Dedifferentiated amniotic fluid mesenchymal stem cell (primary cell): ENCODE measurements around the gene GNAS.
"Not testable (repeated sequence)": the region's sequence is repeated elsewhere in the genome, so short reads cannot be mapped to it uniquely, and the experiment has no call there.

ENCODE experiments used
- DNase-seq: peaks from one replicate; pipeline ENCODE4 v3.0.0-alpha.2; 2016; ENCODE audit errors: extremely low spot score

The GNAS gene

DNA sequence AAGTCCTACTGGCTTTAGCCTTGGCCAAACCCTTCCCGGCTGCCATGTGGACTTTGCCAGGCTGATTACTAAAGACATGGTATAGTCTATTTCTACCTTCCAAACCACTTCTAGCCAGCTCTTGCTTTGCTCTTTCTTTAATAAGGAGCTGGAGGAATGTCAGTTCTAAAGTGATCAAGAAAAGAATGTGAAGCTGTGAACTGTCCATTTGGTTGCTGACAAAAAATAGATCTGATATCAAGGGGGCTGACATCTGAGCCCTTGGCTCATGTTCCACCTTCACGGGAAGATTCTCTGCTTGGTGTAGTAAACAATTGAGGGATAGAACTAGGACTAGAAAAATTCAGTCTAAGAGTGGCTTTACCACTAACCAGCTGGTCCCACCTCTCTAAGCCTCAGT, 24.4 kb upstream of the GNAS start:
- DNase-seq: no peak

DNA sequence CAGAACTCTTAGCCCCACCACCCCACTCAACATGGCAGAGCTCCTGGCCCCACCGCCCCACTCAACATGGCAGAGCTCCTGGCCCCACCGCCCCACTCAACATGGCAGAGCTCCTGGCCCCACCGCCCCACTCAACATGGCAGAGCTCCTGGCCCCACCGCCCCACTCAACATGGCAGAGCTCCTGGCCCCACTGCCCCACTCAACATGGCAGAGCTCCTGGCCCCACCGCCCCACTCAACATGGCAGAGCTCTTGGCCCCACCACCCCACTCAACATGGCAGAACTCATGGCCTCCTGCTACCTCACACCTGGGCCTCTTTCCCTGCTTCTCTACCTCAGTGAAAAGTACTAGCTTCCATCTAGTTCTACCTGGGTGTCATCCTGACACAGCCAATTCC, 23.7 kb upstream of the GNAS start:
- DNase-seq: not testable (repeated sequence)

DNA sequence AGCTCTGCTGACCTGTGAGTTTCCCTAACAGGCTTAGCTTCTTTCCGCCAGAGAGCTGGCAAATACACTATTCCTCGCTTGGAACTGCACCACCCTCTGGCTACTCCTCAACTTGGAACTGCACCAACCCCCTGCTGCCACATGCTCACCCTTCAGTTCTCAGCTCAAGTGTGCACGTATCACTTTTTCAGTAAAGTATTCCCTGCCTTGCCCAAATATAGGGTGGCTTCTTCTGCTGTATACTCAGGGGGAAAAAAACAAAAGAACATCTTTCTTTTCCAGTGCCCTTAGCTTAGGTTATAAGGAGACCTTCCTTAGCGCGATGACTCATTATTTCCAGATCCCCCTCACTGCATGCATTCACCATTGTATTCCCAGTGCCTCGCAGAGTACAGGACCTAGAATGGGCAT, 23.0 kb upstream of the GNAS start:
- DNase-seq: no peak

DNA sequence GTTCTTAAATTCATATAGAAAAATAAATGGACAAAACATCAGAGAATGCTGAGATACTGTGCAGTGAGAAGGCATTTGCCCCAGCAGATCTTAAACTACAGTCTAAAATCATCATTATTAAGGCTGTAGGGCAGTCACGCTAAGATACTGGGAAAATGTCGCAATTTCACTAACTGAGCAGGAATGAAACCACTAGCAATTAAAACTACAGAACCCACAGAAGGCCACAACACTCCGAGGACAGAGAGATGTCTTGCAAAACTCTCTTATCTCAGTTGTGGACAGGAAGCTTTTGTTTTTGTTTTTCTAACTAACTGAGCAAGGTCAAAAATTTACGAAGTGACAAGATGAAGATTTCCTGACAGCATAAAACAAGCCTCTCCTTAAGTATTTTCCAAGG, 20.1 kb upstream of the GNAS start:
- no peak for DNase-seq

DNA sequence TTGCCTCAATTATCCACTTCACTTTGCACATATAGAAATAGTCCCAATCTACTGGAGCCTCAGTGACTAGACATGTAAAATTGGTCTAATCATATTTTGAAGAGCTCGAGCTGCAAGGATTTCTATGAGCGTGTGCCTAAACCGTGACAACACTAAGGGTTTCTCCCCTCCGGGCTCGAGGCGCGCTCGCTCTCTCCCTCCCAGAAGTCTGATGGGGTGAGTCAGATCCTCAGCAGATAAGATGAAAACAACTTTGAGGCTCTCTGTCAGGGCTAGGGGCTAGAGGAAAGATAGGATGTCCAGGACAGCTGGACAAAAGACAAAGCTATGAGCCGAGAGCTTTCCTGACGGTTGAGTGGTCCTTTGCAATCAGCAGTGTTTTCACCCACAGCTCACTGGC, 18.6 kb upstream of the GNAS start:
- no peak for DNase-seq

DNA sequence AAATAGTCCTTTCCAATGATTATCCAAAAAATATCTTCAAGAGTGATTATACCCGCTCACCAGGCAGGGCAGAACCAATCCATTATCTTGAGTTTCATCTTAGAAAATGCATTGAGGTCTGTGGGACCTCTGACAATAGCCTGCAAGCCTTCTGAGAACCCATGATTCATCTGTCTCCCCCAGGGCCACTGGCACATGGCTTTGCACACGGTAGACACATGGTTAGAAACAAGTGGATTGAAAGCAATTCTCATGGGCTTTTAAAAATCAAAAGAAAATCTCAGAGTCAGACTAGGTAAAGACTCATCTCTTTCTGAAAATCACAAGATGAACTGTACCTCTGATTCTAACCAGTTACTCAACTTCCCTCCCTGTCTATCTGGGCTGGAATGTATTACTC, 17.3 kb upstream of the GNAS start:
- no peak for DNase-seq

DNA sequence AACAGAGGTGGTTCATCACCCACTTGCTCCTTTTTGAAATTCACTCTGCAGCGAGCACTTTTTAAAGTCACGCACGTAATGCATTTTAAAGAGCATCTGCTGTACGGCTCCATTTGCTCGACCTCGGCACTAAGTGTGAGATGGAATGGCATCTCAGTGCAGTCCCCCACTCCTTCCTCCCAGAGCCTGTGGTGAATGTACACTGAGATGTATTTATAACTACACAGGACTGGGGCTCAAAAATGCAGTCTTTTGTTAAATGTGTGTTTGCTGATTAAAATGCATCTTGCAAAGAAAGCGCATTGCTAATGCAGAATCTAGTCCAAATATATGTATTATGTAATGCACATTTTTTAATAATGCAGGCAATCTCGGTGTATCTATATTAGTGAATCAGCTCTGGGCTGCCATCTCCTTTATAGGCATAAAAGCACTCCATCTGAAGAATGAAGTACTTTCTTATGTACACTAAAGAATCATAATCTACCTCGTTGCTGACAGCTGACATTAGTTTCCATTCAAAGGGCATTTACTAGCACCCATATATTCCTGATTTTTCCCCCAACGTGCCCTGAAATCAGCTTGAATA, 15.8 kb upstream of the GNAS start:
- no peak for DNase-seq

DNA sequence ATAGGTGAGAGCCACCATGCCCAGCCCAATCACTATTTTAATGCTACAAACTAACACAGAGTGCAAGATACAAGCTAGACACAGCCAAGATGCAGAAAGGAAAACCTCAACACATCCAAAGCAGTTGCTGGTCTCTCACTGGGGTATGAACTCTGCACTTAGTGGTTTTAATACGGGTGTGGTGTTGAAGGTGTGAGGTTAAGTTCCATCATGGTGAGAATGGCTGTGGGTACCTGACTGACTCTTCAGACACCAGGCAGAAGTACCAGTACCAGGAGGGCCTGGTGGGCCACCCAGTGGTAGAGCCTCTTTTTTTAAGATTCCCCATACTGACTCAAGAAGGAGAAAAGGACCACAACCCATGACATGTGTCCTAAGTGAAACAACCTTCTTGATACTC, 14.8 kb upstream of the GNAS start:
- DNase-seq: no peak

DNA sequence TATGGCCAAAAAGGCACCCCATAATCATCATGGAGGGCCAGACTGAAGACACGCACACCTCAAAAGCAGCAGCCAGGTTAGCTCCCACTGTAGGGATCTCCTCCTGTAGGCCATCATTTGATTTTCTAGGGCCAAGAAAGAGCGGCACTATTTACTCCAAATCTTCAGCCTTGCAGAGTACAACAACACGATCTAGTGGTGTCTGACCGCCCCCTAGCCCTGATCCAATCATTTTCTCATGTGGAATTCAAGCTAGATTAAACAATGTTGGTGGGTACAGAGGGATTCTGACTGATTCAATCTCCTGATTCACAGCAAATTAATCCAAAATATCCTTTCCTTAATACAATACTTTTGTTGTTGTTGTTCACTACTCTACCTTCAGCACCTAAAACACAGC, 14.3 kb upstream of the GNAS start:
- no peak for DNase-seq

DNA sequence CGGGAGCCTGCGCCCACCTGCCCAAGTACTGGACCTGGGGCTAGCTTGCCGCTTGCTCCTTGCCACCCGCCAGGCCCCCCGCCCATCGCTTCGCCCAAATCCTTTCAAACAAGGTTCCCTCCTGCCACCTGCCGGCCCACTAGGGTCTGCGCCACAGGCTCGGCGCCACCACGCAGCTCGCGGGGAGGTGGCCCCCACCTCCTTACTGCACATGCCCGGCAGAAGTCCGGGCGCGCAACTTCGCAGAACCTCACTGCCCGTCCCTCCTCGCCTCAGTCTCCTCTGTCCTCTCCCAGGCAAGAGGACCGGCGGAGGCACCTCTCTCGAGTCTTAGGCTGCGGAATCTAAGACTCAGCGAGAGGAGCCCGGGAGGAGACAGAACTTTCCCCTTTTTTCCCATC, 13.0 kb upstream of the GNAS start:
- DNase-seq: no peak

DNA sequence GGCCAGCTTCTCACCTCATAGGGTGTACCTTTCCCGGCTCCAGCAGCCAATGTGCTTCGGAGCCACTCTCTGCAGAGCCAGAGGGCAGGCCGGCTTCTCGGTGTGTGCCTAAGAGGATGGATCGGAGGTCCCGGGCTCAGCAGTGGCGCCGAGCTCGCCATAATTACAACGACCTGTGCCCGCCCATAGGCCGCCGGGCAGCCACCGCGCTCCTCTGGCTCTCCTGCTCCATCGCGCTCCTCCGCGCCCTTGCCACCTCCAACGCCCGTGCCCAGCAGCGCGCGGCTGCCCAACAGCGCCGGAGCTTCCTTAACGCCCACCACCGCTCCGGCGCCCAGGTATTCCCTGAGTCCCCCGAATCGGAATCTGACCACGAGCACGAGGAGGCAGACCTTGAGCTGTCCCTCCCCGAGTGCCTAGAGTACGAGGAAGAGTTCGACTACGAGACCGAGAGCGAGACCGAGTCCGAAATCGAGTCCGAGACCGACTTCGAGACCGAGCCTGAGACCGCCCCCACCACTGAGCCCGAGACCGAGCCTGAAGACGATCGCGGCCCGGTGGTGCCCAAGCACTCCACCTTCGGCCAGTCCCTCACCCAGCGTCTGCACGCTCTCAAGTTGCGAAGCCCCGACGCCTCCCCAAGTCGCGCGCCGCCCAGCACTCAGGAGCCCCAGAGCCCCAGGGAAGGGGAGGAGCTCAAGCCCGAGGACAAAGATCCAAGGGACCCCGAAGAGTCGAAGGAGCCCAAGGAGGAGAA, 12.3 kb upstream of the GNAS start:
- no peak for DNase-seq

DNA sequence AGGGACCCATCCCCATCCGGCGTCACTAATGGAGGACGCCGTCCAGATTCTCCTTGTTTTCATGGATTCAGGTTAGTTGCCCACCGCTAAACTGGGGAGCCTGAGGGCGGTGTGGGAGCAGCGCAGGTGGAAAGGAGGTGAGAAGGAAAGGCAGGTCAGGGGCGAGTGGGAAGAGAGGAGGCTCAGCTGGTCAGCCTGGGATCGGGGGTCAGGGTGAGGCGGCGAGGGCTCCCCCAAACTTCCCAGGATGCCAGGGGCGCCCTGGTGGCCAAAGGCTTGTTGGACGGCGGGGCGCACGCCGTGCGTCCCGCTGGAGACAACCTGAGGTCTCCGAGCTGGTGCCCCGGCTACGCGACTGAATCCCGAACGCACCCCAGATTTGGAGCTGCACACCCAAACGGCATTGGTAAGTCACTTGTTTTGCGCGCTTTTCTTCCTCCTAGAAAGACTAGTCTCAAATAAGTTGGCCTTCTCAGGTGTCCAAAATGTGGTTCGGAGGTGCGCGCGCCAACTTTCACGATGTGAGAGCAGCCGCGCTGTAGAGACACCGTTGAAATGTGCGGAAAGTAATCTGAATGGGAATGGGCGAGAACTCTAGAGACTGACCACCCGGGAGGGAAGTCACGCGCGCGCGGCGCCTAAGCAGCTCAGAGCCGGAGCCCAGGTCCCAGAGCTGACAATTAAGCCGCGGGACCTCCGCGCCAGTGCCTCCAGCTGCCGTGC, 11.5 kb upstream of the GNAS start:
- no peak for DNase-seq

DNA sequence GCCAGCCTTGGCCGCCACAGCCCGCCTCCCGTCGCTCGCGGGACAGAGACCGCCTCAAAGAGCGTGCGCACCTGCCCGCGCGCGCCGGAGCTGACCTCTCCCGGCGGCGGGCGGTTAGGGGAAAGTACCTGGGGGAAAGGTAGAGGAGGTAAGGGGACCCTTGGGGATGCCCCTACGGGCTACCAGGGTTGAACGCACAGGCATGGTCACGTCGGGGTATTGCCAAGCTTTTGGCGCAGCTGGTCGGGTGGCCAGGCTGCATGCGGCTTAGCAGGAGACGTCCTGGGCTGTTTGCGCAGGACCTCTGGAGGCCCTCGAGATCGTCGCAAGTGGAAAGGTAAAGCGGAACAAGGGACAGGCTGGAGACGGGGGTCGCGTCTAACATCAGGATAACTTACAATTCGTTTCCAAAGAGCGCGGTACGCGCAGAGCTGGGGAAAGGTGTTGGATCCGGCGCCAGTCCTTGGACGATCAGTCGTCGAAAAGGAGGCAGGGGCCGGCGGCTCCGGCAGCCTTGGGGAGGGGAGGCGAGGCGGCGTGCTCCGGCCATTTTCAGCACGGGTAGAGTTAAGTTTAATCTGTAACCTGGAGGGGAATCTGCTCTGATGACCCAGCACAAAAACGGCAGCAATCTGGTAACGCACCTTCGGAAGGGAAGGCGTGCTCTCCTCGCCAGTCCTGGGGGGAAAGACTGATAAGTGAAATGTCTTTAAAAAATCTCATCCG, 10.8 kb upstream of the GNAS start:
- no peak for DNase-seq

DNA sequence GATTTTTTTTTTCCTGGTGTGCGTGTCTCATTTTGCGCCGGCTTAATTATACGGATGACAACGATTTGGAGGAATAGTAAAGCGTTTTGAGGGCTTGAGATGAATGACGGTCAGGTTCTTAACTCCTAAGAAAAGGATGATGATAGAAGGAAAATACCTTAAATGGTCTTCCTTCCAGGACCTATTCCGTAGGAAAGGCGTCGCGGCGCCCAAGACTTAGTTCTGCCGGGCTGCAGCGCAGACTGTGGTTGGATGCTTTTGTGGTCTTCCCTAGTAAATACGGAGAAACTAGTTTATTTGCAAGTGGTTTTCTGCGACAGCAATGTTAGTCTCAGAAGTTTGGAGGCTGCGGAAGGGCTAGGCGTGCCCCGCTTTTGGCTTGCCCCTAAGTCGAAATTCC, 10.2 kb upstream of the GNAS start:
- DNase-seq: no peak

DNA sequence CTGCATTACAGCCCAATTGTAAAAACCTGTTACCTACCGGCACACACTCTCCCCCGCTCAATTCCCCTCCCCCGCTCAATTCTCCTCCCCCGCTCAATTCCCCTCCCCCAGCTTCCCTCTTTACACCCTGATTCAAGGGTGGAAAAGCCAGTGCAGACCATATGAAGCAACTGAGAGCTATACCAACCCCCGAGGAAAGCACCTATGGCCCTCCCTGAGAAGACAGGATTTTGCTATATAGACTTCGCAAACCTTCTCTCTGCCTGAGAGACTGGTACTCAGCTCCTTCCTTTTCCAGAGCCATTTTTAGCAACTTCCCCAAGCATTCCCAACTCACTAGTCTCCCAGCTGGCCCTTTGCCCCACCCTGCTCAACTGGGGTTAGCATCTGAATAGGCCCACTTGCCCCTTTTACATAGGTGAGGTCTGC, 9.4 kb upstream of the GNAS start:
- DNase-seq: no peak

DNA sequence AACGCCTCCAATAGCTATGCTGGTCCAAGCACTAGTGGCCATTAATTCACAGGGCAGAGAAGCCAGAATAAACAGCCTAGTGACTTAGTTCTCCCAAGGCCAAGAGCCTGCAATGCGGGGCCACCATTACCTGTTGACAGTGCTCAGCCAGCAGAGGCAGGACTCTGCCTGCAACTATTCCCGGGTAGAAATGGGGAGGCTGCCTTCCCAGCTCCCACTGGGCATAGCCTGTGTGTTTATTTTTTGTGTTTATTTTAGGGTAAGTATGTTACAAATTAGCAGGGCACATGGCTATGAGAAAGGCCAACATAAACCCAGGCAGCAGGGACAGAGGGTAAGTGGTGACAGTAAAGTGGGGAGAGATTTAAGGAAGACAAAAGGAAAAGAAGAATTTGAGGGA, 6.8 kb upstream of the GNAS start:
- no peak for DNase-seq

DNA sequence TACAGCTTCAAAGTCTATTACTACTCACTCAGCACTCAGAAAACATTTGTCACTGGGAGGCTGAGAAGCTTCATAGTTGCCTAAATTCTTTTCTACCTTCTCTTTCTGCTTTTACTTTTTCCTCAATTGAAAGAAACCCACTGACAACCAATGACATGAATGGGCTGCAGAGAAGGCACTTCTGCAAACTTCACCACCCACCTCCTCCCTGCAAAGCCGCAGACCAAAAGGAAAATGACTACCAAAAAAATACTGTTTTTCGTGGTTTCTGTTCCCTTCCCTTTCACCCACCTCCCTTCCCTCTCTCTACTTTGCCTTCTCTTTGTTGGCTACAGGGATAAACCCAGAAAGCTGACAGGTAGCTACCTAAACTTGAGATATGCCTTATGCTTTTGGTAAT, 5.1 kb upstream of the GNAS start:
- DNase-seq: no peak

DNA sequence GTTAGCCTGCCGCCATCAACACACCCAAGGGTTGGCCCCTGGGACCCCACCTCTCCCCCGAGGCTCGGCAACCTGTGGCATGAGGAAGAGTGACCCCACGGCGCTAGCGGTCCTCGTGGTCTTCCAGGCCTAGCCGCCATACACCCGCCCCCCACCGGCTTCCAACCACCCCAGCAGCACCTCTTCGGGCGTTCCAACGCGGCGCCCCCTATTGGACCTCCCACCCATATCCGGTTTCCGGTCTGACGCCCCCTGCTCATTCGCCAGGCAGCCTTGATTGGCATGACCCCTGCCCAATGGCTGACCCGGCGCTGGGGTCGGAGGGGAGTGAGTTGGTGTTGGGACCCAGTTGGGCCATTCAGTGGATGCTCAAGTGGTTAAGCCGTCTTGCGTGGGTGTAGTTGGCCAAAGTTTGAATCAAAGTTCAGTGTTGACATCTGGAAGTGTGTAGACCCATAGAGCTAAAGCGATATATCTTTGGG, 1.8 kb upstream of the GNAS start, which contains the start of gene GNAS-AS1:
Gene GNAS-AS1, minus strand, starts transcription at position 210 of the 482 bp plus-strand sequence.
- peak; percentile 76 for DNase-seq

DNA sequence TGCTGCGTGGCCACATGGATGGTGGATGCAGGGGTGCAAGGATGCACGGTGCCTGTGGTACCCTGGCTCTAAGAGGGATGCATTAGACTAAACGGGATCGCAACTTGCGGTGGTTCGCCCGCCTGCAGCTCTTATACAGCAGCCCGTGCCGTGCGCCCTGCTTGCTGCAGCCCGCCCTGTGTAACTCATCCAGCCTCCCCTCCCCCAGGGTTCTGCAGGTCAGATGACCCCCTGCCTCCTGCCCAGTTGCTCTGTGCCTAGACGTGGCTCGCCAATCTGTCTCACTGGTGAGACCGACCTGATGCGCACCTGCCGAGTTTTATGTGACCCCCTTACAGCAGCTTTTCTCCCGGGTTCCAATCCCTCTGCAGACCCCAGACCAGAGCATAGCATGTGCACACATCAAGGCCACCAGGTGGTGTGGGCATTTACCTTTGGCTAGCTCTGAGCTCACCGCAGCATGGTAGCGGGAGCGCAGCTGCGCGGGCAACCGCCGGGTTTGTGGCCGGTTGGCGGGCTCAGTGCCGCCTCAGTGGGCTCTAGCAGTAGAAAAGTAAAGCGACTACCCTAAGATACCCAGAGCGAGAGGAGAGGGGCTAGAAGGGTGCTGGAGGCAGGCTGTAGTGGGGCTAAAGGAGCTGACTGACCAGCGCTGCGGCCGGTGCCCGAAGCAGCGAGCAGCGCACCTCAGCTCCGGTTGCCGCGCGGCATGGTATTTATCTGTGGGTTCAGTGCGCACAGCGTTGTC, 1.1 kb upstream of the GNAS start:
- DNase-seq: no peak

DNA sequence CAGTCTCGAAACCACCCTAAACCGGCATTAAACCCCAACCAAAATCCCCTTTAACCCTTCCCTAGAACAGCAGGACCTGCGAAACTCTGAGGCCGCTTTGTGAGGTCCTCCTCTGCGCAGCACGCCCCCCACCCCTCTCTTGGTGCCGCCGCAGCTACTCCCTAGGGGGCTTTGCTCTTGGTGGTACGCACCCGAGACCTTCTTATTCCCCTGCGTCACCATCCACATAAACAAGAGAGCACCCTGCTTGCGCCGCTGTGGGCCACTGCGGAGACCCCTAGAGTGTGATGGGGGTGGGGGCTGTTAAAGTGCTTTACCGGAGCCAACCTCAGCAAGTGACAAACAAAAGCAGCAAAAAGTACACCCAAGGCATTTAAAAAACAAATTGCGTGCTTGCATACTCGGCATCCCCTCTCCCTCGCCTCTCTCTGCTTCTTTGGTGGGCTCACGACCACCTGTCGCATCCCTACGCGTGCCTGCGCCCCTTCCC, 502 bp upstream of the GNAS start:
- no peak for DNase-seq

DNA sequence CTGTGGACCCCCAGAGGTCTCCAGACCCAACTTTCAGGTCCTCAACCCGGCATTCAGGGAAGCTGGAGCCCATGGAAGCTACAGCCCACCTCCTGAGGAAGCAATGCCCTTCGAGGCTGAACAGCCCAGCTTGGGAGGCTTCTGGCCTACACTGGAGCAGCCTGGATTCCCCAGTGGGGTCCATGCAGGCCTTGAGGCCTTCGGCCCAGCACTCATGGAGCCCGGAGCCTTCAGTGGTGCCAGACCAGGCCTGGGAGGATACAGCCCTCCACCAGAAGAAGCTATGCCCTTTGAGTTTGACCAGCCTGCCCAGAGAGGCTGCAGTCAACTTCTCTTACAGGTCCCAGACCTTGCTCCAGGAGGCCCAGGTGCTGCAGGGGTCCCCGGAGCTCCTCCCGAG, 950 bp downstream of the GNAS start:
- no peak for DNase-seq
